HG02588 (cell line): ENCODE data around the gene LRRC47.

Source experiments
- ATAC-seq: cut with Tn5 transposase; IDR thresholded peaks from one replicate; pipeline ENCODE4 v1.9.1; 2021; ENCODE audit warnings: mild to moderate bottlenecking, moderate library complexity; ENCODE audit not compliant: unreplicated experiment

Gene LRRC47

GRCh38 chr1:3735027-3735681 lies 61.1 kb downstream of the LRRC47 start:
- no peak for ATAC-seq

GRCh38 chr1:3734602-3735001 lies 61.7 kb downstream of the LRRC47 start:
- ATAC-seq, result no peak

- no peak for ATAC-seq
These were observed 62.3 kb downstream of the LRRC47 start for GRCh38 chr1:3733883-3734589.

GRCh38 chr1:3733094-3733882 lies 63.0 kb downstream of the LRRC47 start:
- no peak for ATAC-seq

- ATAC-seq, result no peak
These were observed 63.7 kb downstream of the LRRC47 start for GRCh38 chr1:3732434-3733093.

GRCh38 chr1:3731583-3732433 lies 64.5 kb downstream of the LRRC47 start:
- no peak for ATAC-seq

GRCh38 chr1:3730543-3731247 lies 65.6 kb downstream of the LRRC47 start:
- no peak for ATAC-seq

GRCh38 chr1:3729594-3730542 lies 66.4 kb downstream of the LRRC47 start:
- no peak for ATAC-seq
